GM18873 (cell line): ENCODE results near the gene FAM184B.

Source experiments
- ATAC-seq: cut with Tn5 transposase; IDR thresholded peaks from one replicate; pipeline ENCODE4 v1.9.1; 2021; ENCODE audit warnings: mild to moderate bottlenecking, moderate library complexity, moderate number of reproducible peaks; ENCODE audit not compliant: unreplicated experiment, low FRiP score

Gene FAM184B

DNA sequence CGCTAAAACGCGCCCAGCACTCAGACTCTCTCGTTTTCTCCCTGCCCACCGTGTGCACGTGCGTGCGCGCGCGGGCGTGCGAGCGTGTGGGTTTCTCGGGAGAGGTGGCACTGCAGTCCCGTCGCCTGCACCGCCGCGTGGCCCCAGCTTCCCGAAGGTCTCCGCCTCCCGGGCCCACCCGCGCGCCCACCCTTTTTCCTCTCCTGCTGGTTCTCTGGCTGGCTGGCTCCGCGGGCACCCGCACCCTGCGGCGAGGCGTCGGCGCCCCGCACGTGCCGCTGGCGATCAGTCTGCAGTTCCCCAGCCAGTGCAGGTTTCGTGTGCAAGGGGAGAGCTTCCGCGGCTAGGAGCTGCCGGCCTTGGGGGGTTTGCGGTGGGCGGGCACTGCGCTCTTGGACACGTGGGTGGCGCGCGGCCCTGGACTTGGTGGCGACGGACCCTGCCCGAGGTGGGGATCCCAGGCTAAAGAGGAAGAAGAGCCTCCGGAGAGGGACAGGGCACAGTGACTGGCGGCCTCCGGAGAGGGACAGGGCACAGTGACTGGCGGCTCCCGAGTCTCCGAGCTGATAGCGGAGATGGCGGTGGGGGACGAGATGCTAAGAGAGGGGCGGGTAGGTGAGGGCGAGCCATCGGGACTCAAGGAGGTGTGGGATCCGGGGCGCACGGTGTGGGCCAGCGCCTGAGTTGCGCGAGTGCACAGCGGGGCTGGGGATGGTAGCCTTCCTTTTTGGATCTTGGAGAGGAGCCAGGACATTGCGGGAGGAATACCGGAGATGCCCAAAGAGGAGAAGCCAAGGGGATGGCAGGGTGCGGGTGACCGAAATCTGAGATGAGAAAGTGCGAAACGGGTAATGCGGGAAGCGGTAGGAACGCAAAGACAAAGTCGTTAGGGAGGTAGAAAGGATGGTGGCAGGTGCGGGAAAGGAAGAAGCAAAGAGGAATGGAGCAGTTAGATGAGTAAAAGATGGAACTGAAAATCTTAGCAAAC lies at the start of gene FAM184B:
FAM184B (minus strand) TSS at position 322 of the 988 bp plus-strand sequence. CDS start 322 bp downstream, outside the sequence.
- no peak for ATAC-seq

DNA sequence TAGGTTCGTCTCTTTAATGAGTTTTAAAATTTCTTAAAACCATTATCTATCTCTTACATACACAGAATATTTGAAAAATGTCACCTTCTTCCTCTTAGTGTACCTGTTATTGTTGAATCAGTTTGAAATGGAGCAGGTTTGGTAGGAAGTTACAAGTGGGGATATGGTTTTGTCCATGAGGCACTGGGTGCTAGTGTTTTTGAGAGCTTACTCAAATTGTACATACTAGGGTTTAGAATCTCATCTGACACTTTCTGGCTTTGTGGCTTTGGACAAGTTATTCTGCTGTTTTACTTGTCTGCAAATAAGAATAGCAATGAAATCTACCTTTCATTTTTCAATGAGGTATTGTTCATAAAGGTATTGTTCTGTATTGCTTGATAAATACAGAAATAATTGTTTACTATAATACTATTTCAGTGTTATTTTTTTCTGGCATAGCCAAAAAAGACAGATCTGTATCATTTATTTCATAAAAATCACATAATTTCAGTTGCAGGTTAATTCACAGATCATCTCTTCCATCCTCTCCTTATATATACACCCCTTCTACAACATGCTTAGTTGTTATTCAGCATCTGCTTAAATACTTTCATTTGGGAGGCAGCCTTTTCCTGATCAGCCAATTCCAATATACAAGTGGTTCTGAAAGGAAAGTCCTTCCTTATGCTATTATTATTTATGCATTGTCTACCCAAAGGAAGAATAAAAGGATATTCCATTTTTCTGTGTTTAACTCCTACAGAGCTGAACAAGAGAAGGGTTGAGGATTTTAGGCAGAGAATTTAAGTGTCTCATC lies 42.6 kb upstream of the FAM184B start:
- ATAC-seq: no peak

DNA sequence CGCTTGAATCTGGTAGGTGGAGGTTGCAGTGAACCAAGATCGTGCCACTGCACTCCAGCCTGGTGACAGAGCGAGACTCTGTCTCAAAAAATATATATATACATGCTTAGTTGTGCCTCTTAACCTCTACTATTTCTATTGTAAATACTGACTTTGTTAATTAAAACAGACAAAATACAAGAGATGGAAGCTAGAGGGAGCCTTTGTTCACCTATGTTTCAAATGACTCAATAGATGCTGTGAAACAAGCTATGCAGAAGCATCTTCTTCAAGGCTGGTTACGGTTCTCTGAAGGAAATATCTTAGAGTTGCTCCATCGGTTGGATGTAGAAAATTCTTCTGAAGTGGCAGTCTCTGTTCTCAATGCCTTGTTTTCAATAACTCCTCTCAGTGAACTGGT lies 35.6 kb upstream of the FAM184B start:
- ATAC-seq: peak; percentile 79

DNA sequence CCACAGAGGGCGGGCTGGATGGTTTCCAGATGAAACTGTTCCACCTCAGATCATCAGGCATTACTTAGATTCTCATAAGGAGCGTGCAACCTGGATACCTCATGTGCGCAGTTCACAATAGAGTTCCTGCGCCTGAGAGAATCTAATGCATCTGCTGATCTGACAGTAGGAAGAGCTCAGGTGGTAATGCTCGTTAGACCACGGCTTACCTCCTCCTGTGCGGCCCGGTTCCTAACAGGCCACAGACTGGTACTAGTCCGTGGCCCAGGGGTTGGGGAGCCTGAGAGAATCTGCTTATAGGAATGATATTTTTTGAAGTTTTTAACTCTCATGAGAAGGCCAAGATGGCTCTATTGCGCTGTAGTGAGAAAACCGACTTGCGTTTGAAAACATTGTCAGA lies 34.7 kb upstream of the FAM184B start:
- no peak for ATAC-seq

DNA sequence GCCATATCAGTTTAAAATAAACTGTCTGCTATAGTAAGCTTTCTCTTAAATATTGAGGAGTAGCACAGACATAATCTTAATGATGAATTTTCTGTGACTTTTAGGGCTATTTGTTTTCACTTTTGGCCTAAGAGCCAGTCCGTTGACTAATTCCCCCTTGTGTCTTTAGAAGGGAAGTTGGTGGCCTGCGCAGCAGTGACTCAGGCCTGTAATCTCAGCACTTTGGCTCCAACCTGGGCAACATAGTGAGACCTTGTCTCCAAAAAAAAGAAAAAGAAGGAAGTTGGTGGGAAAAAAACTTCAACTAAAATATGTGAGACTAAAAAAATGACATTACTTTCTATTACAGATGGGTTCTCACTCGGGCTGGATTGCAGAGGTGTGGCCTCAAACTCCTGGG lies 32.7 kb upstream of the FAM184B start:
- no peak for ATAC-seq

DNA sequence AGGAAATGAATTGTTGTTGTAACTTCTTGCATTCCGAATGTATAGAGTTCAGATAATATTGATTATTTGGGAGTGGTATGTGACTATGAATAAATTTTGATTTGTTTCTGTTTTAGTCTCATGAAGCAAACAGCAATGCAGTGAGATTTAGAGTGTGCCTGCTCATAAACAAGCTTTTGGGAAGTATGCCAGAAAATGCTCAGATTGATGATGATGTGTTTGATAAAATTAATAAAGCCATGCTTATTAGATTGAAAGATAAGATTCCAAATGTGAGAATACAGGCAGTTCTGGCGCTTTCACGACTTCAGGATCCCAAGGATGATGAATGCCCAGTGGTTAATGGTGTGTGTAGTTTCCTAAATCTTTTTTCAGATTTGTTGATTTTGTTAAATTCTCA lies 31.4 kb upstream of the FAM184B start:
- ATAC-seq: no peak

DNA sequence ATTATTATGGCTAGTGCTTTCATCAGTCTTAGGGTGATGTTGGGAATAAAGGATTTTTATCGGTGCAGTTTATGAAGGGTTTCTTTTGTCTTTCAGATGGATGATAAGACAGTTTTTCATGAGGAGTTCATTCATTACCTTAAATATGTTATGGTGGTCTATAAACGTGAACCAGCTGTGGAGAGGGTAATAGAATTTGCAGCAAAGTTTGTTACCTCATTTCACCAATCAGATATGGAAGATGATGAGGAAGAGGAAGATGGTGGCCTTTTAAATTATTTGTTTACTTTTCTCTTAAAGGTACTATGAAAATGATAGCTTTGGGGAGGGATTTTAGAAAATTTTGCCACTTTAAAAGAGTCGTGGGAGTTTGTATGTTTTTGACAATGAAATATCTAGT lies 30.7 kb upstream of the FAM184B start:
- no peak for ATAC-seq

DNA sequence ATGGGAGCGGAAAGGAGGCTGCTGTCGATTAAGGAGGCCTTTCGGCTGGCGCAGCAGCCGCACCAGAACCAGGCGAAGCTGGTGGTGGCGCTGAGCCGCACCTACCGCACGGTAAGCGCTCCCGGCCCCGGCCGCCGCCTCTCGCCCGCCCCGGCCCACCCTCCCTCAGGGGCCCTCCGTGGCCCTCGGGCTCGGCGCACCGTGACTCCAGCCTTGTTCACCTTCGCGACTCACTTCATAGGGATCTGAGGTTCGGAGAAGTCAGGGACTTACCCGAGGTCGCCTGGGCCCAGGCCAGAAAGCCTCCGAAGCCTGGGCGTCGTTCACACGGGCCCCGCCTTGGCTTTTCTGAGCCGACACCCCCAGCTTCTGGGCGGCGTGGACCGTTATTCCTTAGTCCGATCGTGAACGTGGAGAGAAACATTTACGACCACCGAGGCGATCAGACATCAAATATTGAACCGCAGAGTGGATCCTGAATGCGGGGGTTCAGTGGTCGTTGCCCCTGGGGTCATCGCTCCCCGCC lies 29.7 kb upstream of the FAM184B start:
- ATAC-seq: peak; percentile 13

DNA sequence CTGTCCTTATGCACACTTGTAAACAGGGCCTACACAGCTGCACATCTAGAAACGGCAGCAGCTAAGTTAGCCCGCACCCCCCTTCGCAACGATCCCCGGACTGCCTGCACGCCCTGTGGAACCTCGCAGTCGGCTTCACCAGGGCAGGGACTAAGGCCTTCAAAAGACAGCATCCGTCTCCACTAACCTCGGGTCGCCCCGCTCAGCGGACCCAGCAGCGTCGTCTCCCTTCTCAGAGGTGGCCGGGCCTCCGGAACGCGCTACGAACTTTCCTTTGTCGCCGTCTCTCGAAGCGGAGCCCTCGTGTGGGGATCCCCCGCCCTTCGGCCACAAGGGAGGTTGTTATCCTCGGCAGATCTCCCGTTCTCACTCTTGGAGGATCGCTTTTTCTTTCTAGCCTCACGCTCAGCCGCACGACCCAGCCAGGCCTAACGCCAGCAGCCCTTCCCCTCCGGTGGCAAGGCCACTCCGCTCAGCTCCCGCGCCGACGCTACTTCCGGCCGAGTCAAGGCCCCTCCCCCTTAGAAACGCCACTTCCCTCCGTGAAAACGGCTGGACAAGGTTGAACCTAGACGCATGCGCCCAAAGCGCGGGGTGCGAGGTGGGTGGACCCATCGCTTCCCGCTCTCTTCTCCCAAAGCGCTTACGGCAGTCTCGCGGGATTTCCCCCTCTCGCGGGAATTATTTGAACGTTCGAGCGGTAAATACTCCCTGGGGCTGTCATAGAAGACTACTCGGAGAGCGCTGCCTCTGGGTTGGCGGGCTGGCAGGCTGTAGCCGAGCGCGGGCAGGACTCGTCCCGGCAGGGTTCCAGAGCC lies 29.0 kb upstream of the FAM184B start, which contains the start of the genes DCAF16 and NCAPG:
DCAF16 (minus strand) TSS at position 498 of the 818 bp plus-strand sequence. CDS start 6,616 bp downstream, outside the sequence.
NCAPG (plus strand) TSS at position 720 of the 818 bp plus-strand sequence. CDS start 99 bp downstream, outside the sequence.
- peak; percentile 90 for ATAC-seq

DNA sequence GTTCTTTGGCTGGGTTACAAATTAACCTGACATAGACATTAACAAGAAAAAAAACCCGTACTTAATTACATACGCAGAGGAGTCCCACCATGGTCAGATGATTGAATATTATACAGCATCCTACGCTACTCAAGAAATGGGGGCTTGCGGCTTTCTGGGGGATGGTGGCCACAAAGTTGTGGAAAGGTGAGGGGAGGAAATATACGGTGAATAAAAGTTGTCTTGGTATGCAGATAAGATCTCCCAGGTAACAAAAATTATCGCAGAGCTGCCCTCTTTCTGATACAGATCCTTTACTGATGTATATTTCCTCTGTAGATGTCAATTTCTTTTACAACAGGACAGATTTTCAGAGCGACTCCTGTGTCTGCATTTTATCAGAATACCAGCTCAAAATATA lies 28.2 kb upstream of the FAM184B start:
- ATAC-seq: no peak

DNA sequence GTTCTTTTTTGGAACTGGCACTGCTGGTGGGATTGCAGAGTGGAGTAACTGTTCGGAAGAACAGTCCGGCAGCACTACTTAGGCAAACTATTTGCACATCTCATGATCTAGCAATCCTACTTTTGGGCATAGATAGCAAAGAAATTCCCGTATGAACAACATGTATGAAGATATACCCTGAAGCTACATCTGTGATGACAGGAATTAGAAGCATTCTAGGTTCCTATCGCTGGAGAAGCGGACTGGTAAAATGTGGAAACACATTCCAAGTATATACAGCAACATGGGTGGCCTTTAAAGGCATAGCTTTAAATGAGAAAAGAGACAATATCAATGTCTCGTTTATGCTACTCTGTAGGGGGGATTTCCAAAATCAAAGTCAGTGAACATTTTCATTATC lies 26.0 kb upstream of the FAM184B start:
- ATAC-seq: no peak

DNA sequence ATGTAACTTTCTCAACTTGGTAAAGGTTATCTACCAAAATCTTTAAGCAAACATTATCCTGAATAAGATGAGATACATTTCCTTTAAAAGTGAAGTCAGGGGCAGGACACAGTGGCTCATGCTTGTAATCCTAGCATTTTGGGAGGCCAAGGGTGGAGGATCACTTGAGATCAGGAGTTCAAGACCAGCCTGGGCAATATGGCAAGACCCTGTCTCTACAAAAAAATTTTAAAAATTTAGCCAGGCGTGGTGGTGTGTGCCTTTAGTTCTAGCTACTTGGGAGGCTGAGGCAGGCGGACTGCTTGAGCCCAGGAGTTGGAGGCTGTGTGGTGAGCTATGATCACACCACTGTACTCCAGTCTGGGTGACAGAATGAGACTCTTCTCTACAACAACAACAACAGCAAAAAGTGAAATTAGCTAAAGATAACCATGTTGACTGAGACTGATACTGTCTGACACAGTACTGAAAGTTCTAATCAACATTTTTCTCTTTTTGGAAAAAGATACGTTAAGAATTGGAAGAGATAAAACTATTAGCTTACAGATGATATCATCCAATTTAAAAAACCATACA lies 24.2 kb upstream of the FAM184B start:
- no peak for ATAC-seq

DNA sequence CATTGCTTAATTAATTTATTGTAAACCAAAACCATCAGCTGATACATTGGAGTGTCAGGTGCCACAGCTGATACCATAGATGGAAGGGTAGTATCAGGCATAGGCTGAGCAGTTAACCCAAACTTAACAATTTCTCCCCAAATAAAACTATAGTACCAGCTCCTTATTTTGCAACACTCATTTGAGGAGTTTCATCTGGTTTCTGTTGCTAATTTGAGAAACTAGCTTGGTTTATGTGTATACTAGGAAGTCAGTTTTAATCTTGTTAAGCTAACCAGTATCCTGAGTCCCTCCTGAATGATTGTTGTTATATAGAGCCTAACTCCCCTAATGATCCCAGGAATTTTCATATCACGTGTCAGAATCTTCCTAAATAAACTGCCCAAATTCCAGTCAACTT lies 16.4 kb upstream of the FAM184B start:
- no peak for ATAC-seq

DNA sequence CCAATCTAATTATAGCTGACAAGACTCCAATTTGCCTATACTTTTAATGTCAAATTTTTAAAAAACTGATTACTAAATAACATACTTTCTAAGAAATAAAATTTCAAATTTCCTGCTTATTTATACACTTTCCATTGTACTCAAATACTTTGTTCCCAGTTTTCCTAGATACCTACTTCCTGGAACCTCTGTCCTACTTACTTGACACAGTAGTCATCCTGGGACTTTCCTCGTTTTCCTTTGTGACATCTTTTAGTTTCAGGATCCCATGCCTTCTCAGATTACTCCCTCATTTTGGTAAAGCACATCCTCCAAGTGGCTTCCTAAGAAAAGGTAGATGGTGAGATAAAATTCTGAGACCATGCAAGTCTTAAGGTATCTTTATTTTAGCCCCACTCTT lies 13.3 kb upstream of the FAM184B start:
- ATAC-seq: no peak

DNA sequence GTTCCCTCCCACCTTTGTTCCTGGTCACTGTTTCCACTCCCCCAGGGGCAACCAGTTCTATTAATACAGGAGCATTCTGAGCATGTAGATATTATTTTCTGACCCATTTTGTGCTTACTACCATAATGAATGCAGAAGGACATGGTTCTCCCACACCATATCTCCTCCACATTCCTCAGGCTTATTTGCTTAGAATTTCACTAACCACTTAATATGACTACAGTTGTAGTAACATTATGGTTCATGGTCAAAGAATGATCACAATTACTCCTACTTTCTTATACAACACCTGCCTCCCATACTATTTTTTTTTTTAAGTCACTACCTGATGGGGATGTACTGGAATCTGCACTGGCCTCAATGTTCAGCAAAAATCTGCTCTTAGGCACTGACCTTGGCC lies 7.5 kb upstream of the FAM184B start:
- no peak for ATAC-seq

DNA sequence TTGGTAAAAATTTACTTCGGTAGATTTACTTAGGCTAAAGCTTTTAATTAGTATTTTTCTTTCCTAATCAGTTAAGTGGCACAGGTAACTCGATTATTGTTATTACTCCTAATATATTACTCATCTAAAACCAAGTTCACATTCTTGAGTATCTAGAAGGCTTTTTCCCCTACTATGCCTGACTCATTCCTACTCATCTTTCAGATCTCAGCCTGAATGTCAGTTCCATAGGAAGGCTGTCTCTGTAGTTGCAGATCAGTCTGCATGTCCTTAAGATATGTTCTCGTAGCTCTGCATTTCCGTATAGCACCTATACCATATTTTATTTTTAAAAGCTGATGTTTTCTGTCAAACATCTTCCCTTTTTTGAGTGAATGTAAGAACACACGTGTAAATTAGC lies 5.9 kb upstream of the FAM184B start:
- no peak for ATAC-seq

DNA sequence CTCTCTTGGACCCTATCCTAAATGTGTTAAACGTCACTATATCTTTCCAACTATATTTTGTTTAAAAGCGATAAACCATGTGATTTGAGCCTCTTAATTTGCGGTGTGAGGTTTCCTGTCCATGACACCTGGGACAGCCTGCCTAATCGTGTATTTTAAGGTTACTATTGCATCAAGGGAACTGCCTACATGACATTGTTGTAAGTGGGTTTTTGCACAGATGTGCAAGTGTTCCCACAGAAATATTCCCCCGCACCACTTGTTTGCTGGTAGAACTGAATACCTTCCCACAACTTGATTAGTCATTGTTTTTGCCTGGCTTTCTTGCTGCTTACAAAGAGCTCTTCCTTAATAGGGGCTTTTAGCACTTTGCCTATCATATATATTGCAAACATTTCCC lies 5.1 kb upstream of the FAM184B start:
- ATAC-seq: no peak

DNA sequence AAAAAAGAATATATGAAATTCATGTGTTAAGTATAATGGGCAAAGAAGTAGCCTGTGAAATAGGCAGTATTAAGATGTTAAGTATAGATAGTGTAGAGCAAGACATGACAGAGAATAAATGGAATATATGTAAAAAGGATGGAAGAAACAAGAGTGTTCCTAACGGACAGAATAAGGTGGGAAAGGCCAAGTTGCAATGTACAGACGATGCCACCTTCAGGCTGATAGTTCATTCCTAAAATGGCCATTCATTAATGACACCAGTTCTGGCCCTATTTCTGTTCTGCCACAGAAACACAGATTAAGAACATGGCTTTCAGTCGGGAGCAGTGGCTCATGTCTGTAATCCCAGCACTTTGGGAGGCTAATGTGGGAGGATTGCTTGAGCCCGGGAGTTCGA lies 4.4 kb upstream of the FAM184B start:
- ATAC-seq: no peak

DNA sequence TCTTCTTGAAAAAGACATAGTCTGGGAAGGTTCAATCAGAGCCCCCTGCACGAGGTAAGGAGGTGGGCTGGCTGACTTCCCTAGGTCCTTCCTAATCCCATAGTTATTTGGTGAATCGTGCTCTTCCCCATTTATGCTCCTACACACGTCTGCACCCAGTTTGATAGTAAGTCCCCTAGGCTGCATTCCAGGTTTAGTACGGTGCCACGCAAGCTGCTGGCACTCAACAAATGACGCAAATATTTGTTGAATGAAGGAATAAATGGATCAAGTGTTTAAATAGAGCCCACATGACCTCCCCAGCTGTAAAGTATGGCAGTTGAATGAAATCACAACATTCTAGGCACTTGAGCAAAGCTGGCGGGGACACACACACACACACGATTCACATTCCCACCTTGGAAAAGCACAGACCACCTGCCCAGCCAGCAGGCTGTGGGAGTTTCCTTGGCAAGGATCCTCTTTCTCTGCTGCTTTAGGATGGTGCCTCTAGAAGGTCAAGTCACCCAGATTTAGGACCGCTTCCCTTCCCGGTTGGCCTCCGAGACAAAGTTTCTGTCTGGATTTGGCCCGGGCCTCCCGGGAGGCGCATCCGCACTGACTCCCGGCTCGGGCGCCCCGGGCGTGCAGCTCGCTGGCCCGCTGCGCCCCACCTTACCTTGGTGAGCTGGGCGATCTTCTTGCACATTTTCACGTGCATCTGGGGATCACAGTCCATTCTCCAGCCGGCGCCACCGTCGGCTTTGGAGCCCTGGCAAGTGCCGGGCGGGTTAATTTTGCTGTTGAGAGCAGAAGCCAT lies 721 bp downstream of the FAM184B start:
- ATAC-seq: no peak
